Erythroblast (primary cell): ENCODE measurements around the gene DPPA2.

ENCODE experiments used
- GATA1 ChIP-seq: IDR thresholded peaks from 2 replicates; pipeline ENCODE4 v1.6.1; 2011; ENCODE audit warnings: low read depth, mild to moderate bottlenecking, control low read depth, low read length, moderate library complexity
- POLR2A ChIP-seq: IDR thresholded peaks from 2 replicates; pipeline ENCODE4 v1.6.1; 2011; ENCODE audit warnings: mild to moderate bottlenecking, low read length

GRCh38 chr3:109334572-109334971 is 18.3 kb upstream of the DPPA2 start:
- no peak for TF ChIP-seq POLR2A
- TF ChIP-seq GATA1 = no peak
